ENCODE data around the gene DDIAS.
A peak's percentile ranks its signal among the peaks of the same experiment; 100 is the strongest.

- TF ChIP-seq CTCF (IDR thresholded peaks at IDR 0.05) = no peak
- TF ChIP-seq POLR2A (IDR thresholded peaks at IDR 0.05) = no peak
- peak in 1 of 2 donors; percentile 75 for TF ChIP-seq EP300 (IDR thresholded peaks at IDR 0.05)
These were observed 31.9 kb upstream of the DDIAS start for GRCh38 chr11:82869657-82870056.
